Measurements from ENCODE around the gene SLIT3.
A peak's percentile ranks its signal among the peaks of the same experiment; 100 is the strongest.

The SLIT3 gene

GRCh38 chr5:169343766-169344165 is 42.8 kb upstream of the SLIT3 start:
- TF ChIP-seq ZFP30 (CRISPR knock-in tag; IDR thresholded peaks at IDR 0.05): no peak
- TF ChIP-seq CSDC2 (CRISPR knock-in tag; IDR thresholded peaks at IDR 0.05): no peak
- TF ChIP-seq TSHZ2 (CRISPR knock-in tag; IDR thresholded peaks at IDR 0.05): no peak
- TF ChIP-seq CSRNP3 (CRISPR knock-in tag; IDR thresholded peaks at IDR 0.05): no peak
- no peak for TF ChIP-seq ESRRG (CRISPR knock-in tag; IDR thresholded peaks at IDR 0.05)
- TF ChIP-seq SNAI2 (CRISPR knock-in tag; IDR thresholded peaks at IDR 0.05): no peak
- no peak for TF ChIP-seq TCF4 (CRISPR knock-in tag; IDR thresholded peaks at IDR 0.05; ENCODE audit: borderline replicate concordance)
- TF ChIP-seq POU6F1 (CRISPR knock-in tag; IDR thresholded peaks at IDR 0.05; ENCODE audit: borderline replicate concordance, low read depth): no peak
- no peak for TF ChIP-seq BACH2 (CRISPR knock-in tag; IDR thresholded peaks at IDR 0.05; ENCODE audit: borderline replicate concordance)
- TF ChIP-seq RARB (CRISPR knock-in tag; IDR thresholded peaks at IDR 0.05): no peak
- TF ChIP-seq ZC3H10 (CRISPR knock-in tag; IDR thresholded peaks at IDR 0.05): no peak
- TF ChIP-seq ARNTL (CRISPR knock-in tag; IDR thresholded peaks at IDR 0.05; ENCODE audit: borderline replicate concordance, low read depth): no peak
- no peak for TF ChIP-seq ZNF70 (CRISPR knock-in tag; IDR thresholded peaks at IDR 0.05)
- no peak for ATAC-seq

GRCh38 chr5:169341556-169341955 is 40.6 kb upstream of the SLIT3 start:
- no peak for TF ChIP-seq ZC3H10 (CRISPR knock-in tag; IDR thresholded peaks at IDR 0.05)
- ATAC-seq: no peak

- no peak for TF ChIP-seq GLIS3 (CRISPR knock-in tag; IDR thresholded peaks at IDR 0.05)
- TF ChIP-seq PATZ1 (CRISPR knock-in tag; IDR thresholded peaks at IDR 0.05; ENCODE audit: borderline replicate concordance): no peak
- no peak for TF ChIP-seq BACH2 (CRISPR knock-in tag; IDR thresholded peaks at IDR 0.05; ENCODE audit: borderline replicate concordance)
- no peak for ATAC-seq
These were observed 38.9 kb upstream of the SLIT3 start for GRCh38 chr5:169339869-169340268.

GRCh38 chr5:169336242-169336641 is 35.3 kb upstream of the SLIT3 start:
- ATAC-seq: no peak

More at GRCh38 chr5:169336242-169336641, 35.3 kb upstream of the SLIT3 start:
- peak; percentile 86 for TF ChIP-seq ZNF70 (CRISPR knock-in tag; IDR thresholded peaks at IDR 0.05)
- no peak for TF ChIP-seq CSRNP3 (CRISPR knock-in tag; IDR thresholded peaks at IDR 0.05)
- no peak for TF ChIP-seq ZC3H10 (CRISPR knock-in tag; IDR thresholded peaks at IDR 0.05)
- peak; percentile 75; the same call in 1 of the 2 replicates for TF ChIP-seq TCF4 (CRISPR knock-in tag; IDR thresholded peaks at IDR 0.05; ENCODE audit: borderline replicate concordance)
- TF ChIP-seq TSHZ2 (CRISPR knock-in tag; IDR thresholded peaks at IDR 0.05): 0 out of 2 replicates have a peak, but pooled peaks have one; percentile 51
- no peak for TF ChIP-seq CREB5 (CRISPR knock-in tag; IDR thresholded peaks at IDR 0.05; ENCODE audit: low read depth)
- TF ChIP-seq CSDC2 (CRISPR knock-in tag; IDR thresholded peaks at IDR 0.05): no peak
- peak; percentile 58 for TF ChIP-seq ZNF8 (CRISPR knock-in tag; IDR thresholded peaks at IDR 0.05)

All from SK-N-SH treated with all-trans-retinoic acid at 6 μM for 48 hours (cell line).